RWPE2 (cell line): Measurements from ENCODE around the gene APOBEC4.

Experiments used
- ATAC-seq: fragments of 200-7000 bp; cut with Tn5 transposase; 3 replicates; pipeline ENCODE4 v1.9.1; 2021; ENCODE audit warnings: low read depth
- DNase-seq: peaks from one replicate; pipeline ENCODE4 v3.0.0-alpha.2; 2020; ENCODE audit warnings: low spot score
- H3K27ac ChIP-seq: fragments of 450-650 bp; 2 replicates; pipeline ENCODE4 v1.5.1; 2017; ENCODE audit warnings: mild to moderate bottlenecking; ENCODE audit not compliant: poor library complexity, severe bottlenecking
- H3K27me3 ChIP-seq: fragments of 250-450 bp; sonication (Bioruptor Pico); 2 replicates; pipeline ENCODE4 v1.5.1; 2021; ENCODE audit warnings: mild to moderate bottlenecking, moderate library complexity; ENCODE audit not compliant: insufficient read depth, poor library complexity, severe bottlenecking
- H3K36me3 ChIP-seq: fragments of 250-450 bp; sonication (Bioruptor Pico); 2 replicates; pipeline ENCODE4 v1.5.1; 2020; ENCODE audit warnings: low read depth, mild to moderate bottlenecking, moderate library complexity
- H3K4me1 ChIP-seq: fragments of 250-450 bp; sonication (Bioruptor Pico); 2 replicates; pipeline ENCODE4 v1.5.1; 2021; ENCODE audit warnings: mild to moderate bottlenecking, moderate library complexity; ENCODE audit not compliant: insufficient read depth, poor library complexity, severe bottlenecking
- H3K4me3 ChIP-seq: fragments of 250-450 bp; sonication (Bioruptor Pico); 2 replicates; pipeline ENCODE4 v1.5.1; 2021; ENCODE audit warnings: mild to moderate bottlenecking, moderate library complexity; ENCODE audit not compliant: severe bottlenecking
- H3K9me3 ChIP-seq: fragments of 250-450 bp; sonication (Bioruptor Pico); 2 replicates; pipeline ENCODE4 v1.5.1; 2021; ENCODE audit warnings: mild to moderate bottlenecking, moderate library complexity; ENCODE audit not compliant: severe bottlenecking
- TF ChIP-seq, protein P1 (sequence below): fragments of 450-650 bp; IDR thresholded peaks from one replicate; pipeline ENCODE4 v1.5.1; 2017; ENCODE audit warnings: mild to moderate bottlenecking, moderate library complexity; ENCODE audit not compliant: poor library complexity, severe bottlenecking

APOBEC4 gene

DNA sequence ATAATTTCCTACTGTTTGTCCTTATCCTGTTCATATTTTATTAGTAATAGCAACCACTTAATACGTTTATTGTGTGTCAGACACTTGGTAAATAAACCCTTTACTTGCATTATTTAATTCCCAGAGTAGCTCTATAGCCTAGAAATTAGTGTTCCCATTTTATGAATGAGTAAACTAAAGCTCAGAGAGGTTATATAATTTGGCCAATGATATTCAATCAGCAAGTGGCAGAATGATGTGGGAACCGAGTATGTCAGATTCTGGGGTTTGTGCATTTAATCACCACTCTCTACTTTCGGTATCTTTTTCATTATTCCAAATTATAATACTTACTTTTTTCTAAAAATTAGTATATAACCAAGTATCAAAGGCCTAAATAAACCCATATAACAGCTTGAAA, 10.9 kb downstream of the APOBEC4 start:
- H3K4me1 ChIP-seq: no peaks in the 10 kb centered on the region
- no peaks in the 10 kb centered on the region for H3K9me3 ChIP-seq
- no peak overlapping the region for H3K4me3 ChIP-seq
- ATAC-seq (no peak), DNase-seq (no peak)
- TF ChIP-seq, protein P1, sequence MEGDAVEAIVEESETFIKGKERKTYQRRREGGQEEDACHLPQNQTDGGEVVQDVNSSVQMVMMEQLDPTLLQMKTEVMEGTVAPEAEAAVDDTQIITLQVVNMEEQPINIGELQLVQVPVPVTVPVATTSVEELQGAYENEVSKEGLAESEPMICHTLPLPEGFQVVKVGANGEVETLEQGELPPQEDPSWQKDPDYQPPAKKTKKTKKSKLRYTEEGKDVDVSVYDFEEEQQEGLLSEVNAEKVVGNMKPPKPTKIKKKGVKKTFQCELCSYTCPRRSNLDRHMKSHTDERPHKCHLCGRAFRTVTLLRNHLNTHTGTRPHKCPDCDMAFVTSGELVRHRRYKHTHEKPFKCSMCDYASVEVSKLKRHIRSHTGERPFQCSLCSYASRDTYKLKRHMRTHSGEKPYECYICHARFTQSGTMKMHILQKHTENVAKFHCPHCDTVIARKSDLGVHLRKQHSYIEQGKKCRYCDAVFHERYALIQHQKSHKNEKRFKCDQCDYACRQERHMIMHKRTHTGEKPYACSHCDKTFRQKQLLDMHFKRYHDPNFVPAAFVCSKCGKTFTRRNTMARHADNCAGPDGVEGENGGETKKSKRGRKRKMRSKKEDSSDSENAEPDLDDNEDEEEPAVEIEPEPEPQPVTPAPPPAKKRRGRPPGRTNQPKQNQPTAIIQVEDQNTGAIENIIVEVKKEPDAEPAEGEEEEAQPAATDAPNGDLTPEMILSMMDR: no peak
- no peaks in the 10 kb centered on the region for H3K36me3 ChIP-seq
- H3K27ac ChIP-seq: no peak overlapping the region
- H3K27me3 ChIP-seq: no peaks in the 10 kb centered on the region

DNA sequence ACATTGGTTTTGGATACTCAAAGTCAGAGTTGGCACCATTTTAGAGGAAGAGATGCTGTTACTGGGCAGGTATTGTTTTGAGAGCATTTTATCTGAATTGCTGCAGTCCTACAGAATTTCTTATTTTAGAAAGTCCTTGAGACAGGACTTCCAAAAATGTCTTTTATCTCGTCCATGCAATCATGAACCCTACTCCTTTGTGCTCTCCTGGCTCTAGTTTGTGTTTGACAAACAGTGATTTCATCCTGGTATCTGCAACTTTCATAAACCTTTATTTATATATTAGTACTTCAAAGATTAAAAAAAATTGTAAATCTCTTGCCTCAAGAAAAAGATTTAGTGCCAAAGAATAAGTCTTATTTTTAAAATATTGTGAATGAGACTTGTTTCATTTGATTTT, 12.9 kb downstream of the APOBEC4 start:
- Histone ChIP-seq H3K27me3 (no peaks in the 10 kb centered on the region), H3K27ac (no peak overlapping the region), H3K4me1 (no peaks in the 10 kb centered on the region), H3K36me3 (no peaks in the 10 kb centered on the region), H3K9me3 (no peaks in the 10 kb centered on the region), H3K4me3 (no peak overlapping the region)
- no peak for DNase-seq
- ATAC-seq: no peak
- TF ChIP-seq, protein P1: no peak

DNA sequence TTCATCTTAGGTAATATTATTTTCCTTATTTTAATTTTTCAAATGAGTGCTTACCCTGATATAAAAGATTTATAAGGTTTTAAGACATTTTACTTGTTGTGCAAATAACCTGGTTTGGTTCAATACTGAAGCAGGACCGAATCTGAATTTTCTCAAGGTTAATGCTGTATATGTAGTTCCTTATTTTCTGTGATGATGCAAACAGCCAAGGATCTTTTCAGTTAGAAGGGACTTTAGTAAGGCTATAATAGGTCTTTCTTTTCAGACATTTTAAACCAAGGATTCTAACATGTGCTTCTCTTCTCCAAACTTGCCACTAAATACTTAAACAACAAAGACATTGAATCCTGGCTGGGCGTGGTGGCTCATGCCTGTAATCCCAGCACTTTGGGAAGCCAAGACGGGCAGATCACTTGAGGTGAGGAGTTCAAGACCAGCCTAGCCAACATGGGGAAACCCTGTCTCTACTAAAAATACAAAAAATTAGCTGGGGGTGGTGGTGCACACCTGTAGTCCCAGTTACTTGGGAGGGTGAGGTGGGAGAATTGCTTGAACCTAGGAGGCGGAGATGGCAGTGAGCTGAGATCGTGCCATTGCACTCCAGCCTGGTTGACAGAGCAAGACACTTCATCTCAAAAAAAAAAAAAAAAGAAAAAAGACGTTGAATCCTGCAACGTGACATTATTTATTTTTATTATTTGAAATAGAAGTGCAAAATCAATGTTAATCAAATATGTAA, 14.3 kb downstream of the APOBEC4 start:
- H3K9me3 ChIP-seq: no peaks in the 10 kb centered on the region
- H3K4me3 ChIP-seq: no peak overlapping the region
- ATAC-seq (no peak), DNase-seq (no peak)
- H3K4me1 ChIP-seq: no peaks in the 10 kb centered on the region
- H3K27me3 ChIP-seq: no peaks in the 10 kb centered on the region
- TF ChIP-seq, protein P1: no peak
- H3K36me3 ChIP-seq: peaks cover 3% of the 10 kb centered on the region; the same call in 1 of the 2 replicates
- H3K27ac ChIP-seq: no peak overlapping the region

DNA sequence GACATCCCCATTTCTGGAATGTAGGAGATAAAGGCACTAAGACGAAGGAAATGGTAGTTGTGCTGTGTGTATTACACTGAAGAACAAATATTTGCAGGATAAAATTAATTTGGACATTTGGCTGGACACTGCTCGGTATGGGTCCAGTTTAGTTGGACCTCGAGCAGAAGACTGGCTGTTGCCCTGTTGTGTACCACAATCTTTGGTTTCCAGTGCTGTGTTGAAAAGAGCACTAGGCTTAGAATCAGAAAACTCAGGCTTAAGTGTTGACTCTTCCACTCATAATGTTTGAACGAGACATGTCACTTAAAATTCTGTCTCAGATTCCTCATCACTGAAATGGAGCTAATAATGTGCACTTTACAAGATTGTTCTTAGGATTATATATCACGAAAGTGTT, 16.3 kb downstream of the APOBEC4 start:
- H3K9me3 ChIP-seq: no peaks in the 10 kb centered on the region
- ATAC-seq (no peak), DNase-seq (no peak)
- H3K4me3 ChIP-seq: no peak overlapping the region
- H3K27ac ChIP-seq: no peak overlapping the region
- TF ChIP-seq, protein P1: no peak
- H3K27me3 ChIP-seq: no peaks in the 10 kb centered on the region
- peaks cover 18% of the 10 kb centered on the region for H3K36me3 ChIP-seq
- peaks cover 17% of the 10 kb centered on the region for H3K4me1 ChIP-seq

DNA sequence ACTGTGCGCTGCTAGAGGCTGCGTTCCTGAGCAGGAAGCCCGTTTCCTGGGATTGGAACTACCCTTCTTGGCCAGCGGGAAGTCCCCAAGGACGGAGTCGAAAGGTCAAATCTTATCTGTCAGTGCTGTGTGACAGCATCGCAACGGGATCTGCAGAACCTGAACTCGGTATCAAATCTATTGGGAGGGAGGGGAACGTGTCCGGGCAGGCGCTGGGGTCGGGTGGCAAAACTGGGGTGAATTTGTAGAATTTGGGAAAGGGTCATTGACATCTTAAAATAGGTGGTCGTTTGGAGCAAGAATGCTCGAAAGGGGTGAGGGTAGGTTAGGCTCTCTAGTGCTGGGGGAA, 16.8 kb downstream of the APOBEC4 start:
- DNase-seq: no peak
- H3K4me1 ChIP-seq: peaks cover 18% of the 10 kb centered on the region
- ATAC-seq: no peak
- TF ChIP-seq, protein P1: no peak
- H3K27ac ChIP-seq: no peak overlapping the region
- peak overlapping the region; percentile 64 for H3K4me3 ChIP-seq
- H3K36me3 ChIP-seq: peaks cover 22% of the 10 kb centered on the region
- no peaks in the 10 kb centered on the region for H3K9me3 ChIP-seq
- H3K27me3 ChIP-seq: no peaks in the 10 kb centered on the region
